Stomach (tissue), 4 donors: Measurements from ENCODE around the gene FGF6.
"Not testable (repeated sequence)": the region's sequence is repeated elsewhere in the genome, so short reads cannot be mapped to it uniquely, and the experiment has no call there.

ENCODE experiments used
- POLR2AphosphoS5 ChIP-seq, 3 donors: sonication (generic); formaldehyde crosslinking; IDR thresholded peaks; one replicate each; pipeline ENCODE4 v1.6.1; 2016; ENCODE audit warnings: antibody characterized with exemption in 3 of 3
- TF ChIP-seq, protein P1 (sequence below), 7 experiments: fragments of 450-650 bp in 4 of 7; fragments of 200-600 bp in 3 of 7; sonication (generic) in 3 of 7; IDR thresholded peaks; one replicate each; pipeline ENCODE4 v1.5.1; 2016 to 2019; ENCODE audit warnings: antibody characterized with exemption in 7 of 7, control low read depth in 2 of 7, mild to moderate bottlenecking in 1 of 7

- TF ChIP-seq, protein P1, sequence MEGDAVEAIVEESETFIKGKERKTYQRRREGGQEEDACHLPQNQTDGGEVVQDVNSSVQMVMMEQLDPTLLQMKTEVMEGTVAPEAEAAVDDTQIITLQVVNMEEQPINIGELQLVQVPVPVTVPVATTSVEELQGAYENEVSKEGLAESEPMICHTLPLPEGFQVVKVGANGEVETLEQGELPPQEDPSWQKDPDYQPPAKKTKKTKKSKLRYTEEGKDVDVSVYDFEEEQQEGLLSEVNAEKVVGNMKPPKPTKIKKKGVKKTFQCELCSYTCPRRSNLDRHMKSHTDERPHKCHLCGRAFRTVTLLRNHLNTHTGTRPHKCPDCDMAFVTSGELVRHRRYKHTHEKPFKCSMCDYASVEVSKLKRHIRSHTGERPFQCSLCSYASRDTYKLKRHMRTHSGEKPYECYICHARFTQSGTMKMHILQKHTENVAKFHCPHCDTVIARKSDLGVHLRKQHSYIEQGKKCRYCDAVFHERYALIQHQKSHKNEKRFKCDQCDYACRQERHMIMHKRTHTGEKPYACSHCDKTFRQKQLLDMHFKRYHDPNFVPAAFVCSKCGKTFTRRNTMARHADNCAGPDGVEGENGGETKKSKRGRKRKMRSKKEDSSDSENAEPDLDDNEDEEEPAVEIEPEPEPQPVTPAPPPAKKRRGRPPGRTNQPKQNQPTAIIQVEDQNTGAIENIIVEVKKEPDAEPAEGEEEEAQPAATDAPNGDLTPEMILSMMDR (IDR thresholded peaks at IDR 0.05) = not testable (repeated sequence)
- not testable (repeated sequence) for TF ChIP-seq POLR2AphosphoS5 (IDR thresholded peaks at IDR 0.05)
Measured at GRCh38 chr12:4404877-4405637, 40.6 kb downstream of the FGF6 start.
